ENCODE results near the gene GPR156.

GPR156 gene

GRCh38 chr3:120177151-120177550 lies 107.9 kb downstream of the GPR156 start:
- Histone ChIP-seq H3K27me3 (ENCODE audit: insufficient read depth, poor library complexity, severe bottlenecking) (no peaks in the 10 kb centered on the region), H3K4me3 (replicated peaks; ENCODE audit: insufficient read depth, low read length) (no peak overlapping the region), H3K27ac (replicated peaks) (no peak overlapping the region)
- no peak for DNase-seq (ENCODE audit: low read depth in 1 of 2, low spot score in 1 of 2)
- no peak for TF ChIP-seq CTCF (IDR thresholded peaks at IDR 0.05; ENCODE audit: insufficient read depth, low read length)
- TF ChIP-seq GABPA (IDR thresholded peaks at IDR 0.05; ENCODE audit: low read depth) = no peak
- no peak for TF ChIP-seq REST (IDR thresholded peaks at IDR 0.05; ENCODE audit: insufficient replicate concordance, low read depth)
- TF ChIP-seq POLR2AphosphoS5 (IDR thresholded peaks at IDR 0.05; ENCODE audit: low read depth) = no peak

GRCh38 chr3:120174811-120175539 lies 110.0 kb downstream of the GPR156 start:
- no peak for TF ChIP-seq REST (IDR thresholded peaks at IDR 0.05; ENCODE audit: insufficient replicate concordance, low read depth)
- TF ChIP-seq POLR2AphosphoS5 (IDR thresholded peaks at IDR 0.05; ENCODE audit: low read depth) = no peak
- TF ChIP-seq CTCF (IDR thresholded peaks at IDR 0.05; ENCODE audit: insufficient read depth, low read length) = no peak
- Histone ChIP-seq H3K27ac (replicated peaks) (no peak overlapping the region), H3K27me3 (ENCODE audit: insufficient read depth, poor library complexity, severe bottlenecking) (no peaks in the 10 kb centered on the region), H3K4me3 (replicated peaks; ENCODE audit: insufficient read depth, low read length) (no peak overlapping the region)
- DNase-seq (ENCODE audit: low read depth in 1 of 2, low spot score in 1 of 2) = no peak

- H3K27me3 ChIP-seq (ENCODE audit: insufficient read depth, poor library complexity, severe bottlenecking) = no peaks in the 10 kb centered on the region
- no peak for DNase-seq (ENCODE audit: low read depth in 1 of 2, low spot score in 1 of 2)
- TF ChIP-seq CTCF (IDR thresholded peaks at IDR 0.05; ENCODE audit: insufficient read depth, low read length) = no peak
- no peak for TF ChIP-seq POLR2AphosphoS5 (IDR thresholded peaks at IDR 0.05; ENCODE audit: low read depth)
- no peak for TF ChIP-seq REST (IDR thresholded peaks at IDR 0.05; ENCODE audit: insufficient replicate concordance, low read depth)
- no peak for TF ChIP-seq GABPA (IDR thresholded peaks at IDR 0.05; ENCODE audit: low read depth)
- TF ChIP-seq SPI1 (IDR thresholded peaks at IDR 0.05; ENCODE audit: borderline replicate concordance, low read depth) = no peak
- H3K27ac ChIP-seq (replicated peaks) = no peak overlapping the region
- no peak overlapping the region for H3K4me3 ChIP-seq (replicated peaks; ENCODE audit: insufficient read depth, low read length)
Measured at GRCh38 chr3:120173056-120173675, 111.9 kb downstream of the GPR156 start.
